ENCODE measurements around the gene C1orf167.

DNA sequence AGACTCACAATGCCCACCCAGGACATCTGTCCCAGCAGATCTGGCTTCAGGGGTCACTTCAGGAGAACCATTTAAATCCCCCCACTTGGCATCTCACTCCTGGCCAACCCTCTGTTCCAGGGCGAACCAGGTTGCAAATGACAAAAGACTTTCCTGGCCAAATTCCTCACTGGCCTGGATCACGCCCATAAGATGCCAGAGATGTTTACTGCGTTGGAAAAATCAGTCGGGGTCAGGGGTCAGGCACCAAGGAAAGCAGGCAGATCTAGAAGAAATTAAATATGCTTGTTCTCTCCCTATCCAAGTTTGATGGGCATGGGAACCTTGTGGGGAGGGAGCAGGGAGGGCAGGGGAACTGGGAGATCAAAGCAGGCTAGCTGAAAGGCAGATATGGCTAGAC is 40.7 kb upstream of the C1orf167 start:
- TF ChIP-seq ZNF274 (IDR thresholded peaks at IDR 0.05; ENCODE audit: low read depth, low read length): no peak
- no peak for TF ChIP-seq SUZ12 (IDR thresholded peaks at IDR 0.05; ENCODE audit: extremely low read depth, insufficient read depth, insufficient read length)

Measured in NT2/D1 (cell line).